Panc1 (cell line): ENCODE results near the gene PSMB5. TPM values are rescaled to one million over a fixed set of nuclear protein-coding genes. Genes with fewer than 3 reads are reported as not detected.
A peak's percentile ranks its signal among the peaks of the same experiment; 100 is the strongest.

Experiments
- ATAC-seq: fragments of 200-7000 bp; cut with Tn5 transposase; 2 replicates; pipeline ENCODE4 v1.9.1; 2020; ENCODE audit warnings: mild to moderate bottlenecking, moderate library complexity
- BruUV-seq: library from RNA; stranded (reverse); fragments of 400-500 nt; replicated peaks from 2 replicates; lab custom pipeline; 2021; lab: Mats Ljungman, UMichigan
- CTCF ChIA-PET: fragments of 300-600 bp; sonication (Branson Sonifier 250); formaldehyde crosslinking; loops from one replicate; lab custom pipeline; 2022; ENCODE audit warnings: antibody characterized with exemption; lab: Charles Lee
- POLR2A ChIA-PET: fragments of 300-600 bp; sonication (Branson Sonifier 250); formaldehyde crosslinking; loops from one replicate; lab custom pipeline; 2022; ENCODE audit warnings: antibody characterized with exemption; lab: Charles Lee
- DNase-seq: peaks from one replicate; pipeline ENCODE4 v3.0.0-alpha.2; 2010; ENCODE audit warnings: low read depth, low spot score
- H3K27ac ChIP-seq: 2 replicates; pipeline ENCODE4 v1.5.1; 2011; ENCODE audit warnings: mild to moderate bottlenecking, low read length, inconsistent platforms
- H3K27me3 ChIP-seq: fragments of 200-500 bp; sonication (Bioruptor generic); 2 replicates; pipeline ENCODE4 v1.6.0; 2014; ENCODE audit warnings: low read length, inconsistent platforms; ENCODE audit not compliant: control insufficient read depth, insufficient read depth
- H3K36me3 ChIP-seq: fragments of 200-500 bp; sonication (Bioruptor generic); 2 replicates; pipeline ENCODE4 v1.5.1; 2014; ENCODE audit warnings: inconsistent platforms, mild to moderate bottlenecking, low read length, moderate library complexity; ENCODE audit not compliant: control insufficient read depth, insufficient read depth
- H3K4me1 ChIP-seq: 2 replicates; pipeline ENCODE4 v1.5.1; 2011; ENCODE audit warnings: inconsistent platforms, mild to moderate bottlenecking, low read length, moderate library complexity; ENCODE audit not compliant: control insufficient read depth, insufficient read depth
- H3K4me3 ChIP-seq, 2 experiments: 2 replicates each; pipeline ENCODE4 v1.5.1; 2011 to 2012; ENCODE audit warnings: low read depth in 2 of 2, low read length in 2 of 2, mild to moderate bottlenecking in 2 of 2, inconsistent platforms in 1 of 2, moderate library complexity in 1 of 2
- H3K9me3 ChIP-seq: fragments of 200-500 bp; sonication (Bioruptor generic); 2 replicates; pipeline ENCODE4 v1.5.1; 2014; ENCODE audit warnings: low read depth, mild to moderate bottlenecking, inconsistent platforms, low read length, moderate library complexity; ENCODE audit not compliant: control insufficient read depth, insufficient read depth
- CTCF ChIP-seq: fragments of 450-650 bp; IDR thresholded peaks from 2 replicates; pipeline ENCODE4 v1.5.1; 2017; ENCODE audit warnings: mild to moderate bottlenecking
- POLR2AphosphoS5 ChIP-seq: IDR thresholded peaks from 2 replicates; pipeline ENCODE4 v1.6.1; 2012; ENCODE audit warnings: mild to moderate bottlenecking, low read depth, low read length, moderate library complexity
- REST ChIP-seq, 2 experiments: IDR thresholded peaks; 2 replicates each; pipeline ENCODE4 v1.6.1; 2011 to 2012; ENCODE audit warnings: low read depth in 2 of 2, control low read depth in 1 of 2, low read length in 1 of 2, mild to moderate bottlenecking in 1 of 2, moderate library complexity in 1 of 2; ENCODE audit not compliant: insufficient read depth in 1 of 2
- SIN3A ChIP-seq: IDR thresholded peaks from 2 replicates; pipeline ENCODE4 v1.6.1; 2012; ENCODE audit warnings: low read depth, mild to moderate bottlenecking, low read length, moderate library complexity, borderline replicate concordance; ENCODE audit not compliant: insufficient read depth
- TCF7L2 ChIP-seq: IDR thresholded peaks from 2 replicates; pipeline ENCODE4 v1.6.1; 2011; ENCODE audit warnings: mild to moderate bottlenecking, low read depth, low read length, inconsistent platforms
- in situ Hi-C: cut with HindIII; loops from 2 replicates; pipeline ENCODE4 v1.10.0; 2016; ENCODE audit warnings: low sequenced_read_pairs, low pct_unique_long_range_greater_than_20kb
- intact Hi-C: fragments of 100-400 bp; cut with micrococcal nuclease; formaldehyde crosslinking; loops from one replicate; pipeline ENCODE4 v1.10.0; 2022; ENCODE audit not compliant: unreplicated experiment
- total RNA-seq: library from RNA; stranded (reverse); gene quantifications from one replicate; pipeline ENCODE4 v1.2.1, GENCODE V29; 2021; ENCODE audit not compliant: unreplicated experiment

PSMB5 gene
- total RNA-seq, 1 experiment from 2014 or later: 149 TPM

- ChIA-PET CTCF (interaction anchor here (0.6 to 1.7 kb wide), 7 partner anchors 10 to 144 kb away, joined by 3 to 8 read pairs (median 4); no protein-coding TSS in a partner anchor), POLR2A (interaction anchor here (0.6 to 0.9 kb wide), 3 partner anchors 20 to 53 kb away, joined by 3 to 4 read pairs (median 3); no protein-coding TSS in a partner anchor)
- intact Hi-C loops (no loop called here), in situ Hi-C loops (no loop called here)
- H3K36me3 ChIP-seq: no peaks in the 10 kb centered on the region; the same call in 1 of the 2 replicates
- no peak for TF ChIP-seq TCF7L2
- no peak for TF ChIP-seq REST (IDR thresholded peaks at IDR 0.05; ENCODE audit: insufficient read depth in 1 of 2, low read depth in 2 of 2, low read length in 1 of 2)
- peak; percentile 91 for TF ChIP-seq POLR2AphosphoS5
- no peak; the same call in 1 of the 2 replicates for TF ChIP-seq SIN3A
- TF ChIP-seq CTCF: no peak; the same call in 1 of the 2 replicates
- DNase-seq (peak; percentile 92), ATAC-seq (peak; percentile 96)
- no TSS peak for BruUV-seq
- peak overlapping the region; percentile 99 for H3K27ac ChIP-seq
- H3K4me3 ChIP-seq: peak overlapping the region; percentile 66 to 76
- H3K27me3 ChIP-seq: no peaks in the 10 kb centered on the region
- H3K9me3 ChIP-seq: no peaks in the 10 kb centered on the region
- peaks cover 22% of the 10 kb centered on the region for H3K4me1 ChIP-seq
Measured at GRCh38 chr14:23006544-23007419, 27.9 kb downstream of the PSMB5 start.

- intact Hi-C loops: no loop called here
- BruUV-seq: no TSS peak
- no peaks in the 10 kb centered on the region for H3K27me3 ChIP-seq
- H3K9me3 ChIP-seq: no peaks in the 10 kb centered on the region
- H3K27ac ChIP-seq: peak overlapping the region; percentile 97
- CTCF ChIA-PET: interaction anchor here (1.0 to 1.7 kb wide), 5 partner anchors 11 to 63 kb away, joined by 3 to 8 read pairs (median 4); no protein-coding TSS in a partner anchor
- POLR2A ChIA-PET: interaction anchor here (0.6 to 0.9 kb wide), 2 partner anchors 27 to 54 kb away, joined by 3 to 4 read pairs; no protein-coding TSS in a partner anchor
- peak overlapping the region; percentile 66 to 76 for H3K4me3 ChIP-seq
- in situ Hi-C loops: no loop called here
- peaks cover 22% of the 10 kb centered on the region for H3K4me1 ChIP-seq
- ATAC-seq (no peak), DNase-seq (no peak)
- H3K36me3 ChIP-seq: no peaks in the 10 kb centered on the region; the same call in 1 of the 2 replicates
- TF ChIP-seq REST (IDR thresholded peaks at IDR 0.05; ENCODE audit: insufficient read depth in 1 of 2, low read depth in 2 of 2, low read length in 1 of 2): no peak
Measured at GRCh38 chr14:23006188-23006534, 28.5 kb downstream of the PSMB5 start.
